ENCODE data around the gene SLC10A3. TPM values are rescaled to one million over a fixed set of nuclear protein-coding genes. Genes with fewer than 3 reads are reported as not detected.

SLC10A3 gene
- total and polyA plus RNA-seq, 3 donors from 2014 or later = 22.4 to 26.5 (median 25.0) TPM

DNA sequence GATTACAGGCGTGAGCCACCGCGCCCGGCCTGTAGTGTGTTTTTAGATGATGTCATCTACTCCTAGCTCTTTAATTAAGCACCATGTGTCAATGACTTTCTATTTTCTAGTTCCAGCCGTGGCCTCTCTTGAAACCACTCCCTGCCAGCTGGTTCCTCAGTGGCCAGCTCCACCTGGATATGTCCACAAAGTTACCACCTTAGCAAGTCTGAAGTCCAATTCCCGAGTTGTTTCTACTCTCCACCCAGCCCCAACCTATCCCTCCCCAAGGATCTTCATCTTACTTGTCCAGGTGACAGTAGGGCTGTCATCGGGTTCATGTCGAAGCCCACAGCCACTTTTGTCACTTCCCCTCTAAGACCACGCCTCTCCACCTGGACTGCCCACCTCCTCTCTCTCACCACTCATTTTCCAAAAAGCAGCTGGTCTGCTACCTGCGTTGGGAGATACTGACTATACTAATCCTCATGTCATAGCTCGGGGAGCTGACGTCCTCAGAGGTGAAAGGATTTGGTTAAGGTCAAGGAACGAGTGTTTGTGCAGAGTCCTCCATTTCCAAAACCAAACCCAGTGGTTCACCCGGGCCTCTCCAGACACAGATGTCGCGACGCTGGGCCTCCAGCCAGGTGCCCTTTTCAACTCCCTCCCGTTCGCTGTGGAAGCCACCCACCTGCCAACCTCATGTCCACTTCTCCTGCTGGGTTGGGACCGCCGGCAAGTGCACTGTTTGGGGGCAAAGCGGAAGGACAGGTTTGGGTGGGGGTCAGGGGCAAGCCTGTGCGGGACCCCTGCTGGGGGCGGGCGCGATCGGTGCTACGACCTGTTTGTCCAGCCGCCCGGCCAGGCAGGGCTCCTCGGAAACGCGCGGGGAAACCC lies 24.9 kb upstream of the SLC10A3 start:
- WGBS, 2 donors = 15 to 28% methylated on average over 13 to 34 of the region's 34 CpGs
- H3K27me3 ChIP-seq = no peaks in the 10 kb centered on the region
- H3K4me1 ChIP-seq = peaks cover 12% of the 10 kb centered on the region
- no peaks in the 10 kb centered on the region for H3K36me3 ChIP-seq (ENCODE audit: low read depth, missing control alignments)
- peak overlapping the region; percentile 89 to 92 for H3K27ac ChIP-seq
- H3K9me3 ChIP-seq = no peaks in the 10 kb centered on the region
- TF ChIP-seq CTCF (IDR thresholded peaks at IDR 0.05) (no peak), POLR2A (IDR thresholded peaks at IDR 0.05) (no peak)
- no peak for DNase-seq
- intact Hi-C loops (cut with DNase I; ENCODE audit: low total_unique reads) = no loop called here
- peak overlapping the region; percentile 65 to 77 for H3K4me3 ChIP-seq

DNA sequence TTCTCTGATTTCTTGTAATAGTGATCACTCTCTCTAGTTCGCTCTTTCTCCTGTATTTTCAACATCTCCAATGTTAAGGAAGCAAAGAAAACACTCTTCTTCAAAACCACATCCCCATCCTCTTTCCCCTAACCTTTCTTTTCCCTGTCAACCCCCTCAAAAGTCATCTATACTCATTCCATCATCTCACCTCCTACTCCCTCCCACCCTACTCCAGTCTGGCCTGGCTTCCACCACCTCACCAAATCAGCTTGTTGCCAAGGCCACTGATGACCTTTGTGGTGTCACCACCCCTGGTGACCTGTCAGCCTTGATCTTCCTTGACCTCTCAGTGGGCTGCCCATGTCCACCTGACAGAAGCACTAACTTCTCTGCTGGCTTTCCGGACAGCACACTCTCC lies 23.3 kb upstream of the SLC10A3 start:
- no peaks in the 10 kb centered on the region for H3K9me3 ChIP-seq
- 85 to 90% methylated on average over 2 of the region's 2 CpGs for WGBS, 2 donors

GRCh38 chrX:154512879-154513553 lies 22.6 kb upstream of the SLC10A3 start:
- Histone ChIP-seq H3K4me1 (peaks cover 11% of the 10 kb centered on the region), H3K27ac (no peak overlapping the region), H3K9me3 (no peaks in the 10 kb centered on the region), H3K36me3 (ENCODE audit: low read depth, missing control alignments) (no peaks in the 10 kb centered on the region), H3K27me3 (no peaks in the 10 kb centered on the region), H3K4me3 (no peak overlapping the region)
- 94 to 98% methylated on average over 10 to 13 of the region's 16 CpGs for WGBS, 2 donors
- no peak for TF ChIP-seq CTCF (IDR thresholded peaks at IDR 0.05)
- no peak for TF ChIP-seq POLR2A (IDR thresholded peaks at IDR 0.05)
- DNase-seq = no peak
- intact Hi-C loops (cut with DNase I; ENCODE audit: low total_unique reads) = no loop called here

More for the DNA sequence above, 23.3 kb upstream of the SLC10A3 start:
- intact Hi-C loops (cut with DNase I; ENCODE audit: low total_unique reads) = no loop called here
- H3K4me1 ChIP-seq = peaks cover 12% of the 10 kb centered on the region
- H3K27ac ChIP-seq = no peak overlapping the region
- H3K27me3 ChIP-seq = no peaks in the 10 kb centered on the region
- no peak for TF ChIP-seq POLR2A (IDR thresholded peaks at IDR 0.05)
- DNase-seq = no peak
- no peaks in the 10 kb centered on the region for H3K36me3 ChIP-seq (ENCODE audit: low read depth, missing control alignments)
- no peak overlapping the region for H3K4me3 ChIP-seq

GRCh38 chrX:154511761-154512160 lies 21.3 kb upstream of the SLC10A3 start:
- no peak overlapping the region for H3K4me3 ChIP-seq
- 53 to 58% methylated on average over 5 to 12 of the region's 12 CpGs for WGBS, 2 donors
- H3K36me3 ChIP-seq (ENCODE audit: low read depth, missing control alignments) = no peaks in the 10 kb centered on the region
- H3K4me1 ChIP-seq = no peaks in the 10 kb centered on the region
- no peaks in the 10 kb centered on the region for H3K9me3 ChIP-seq
- no peak for DNase-seq
- intact Hi-C loops (cut with DNase I; ENCODE audit: low total_unique reads) = no loop called here
- no peak overlapping the region for H3K27ac ChIP-seq
- no peak for TF ChIP-seq CTCF (IDR thresholded peaks at IDR 0.05)
- no peak for TF ChIP-seq POLR2A (IDR thresholded peaks at IDR 0.05)
- H3K27me3 ChIP-seq = no peaks in the 10 kb centered on the region

GRCh38 chrX:154509455-154509854 lies 19.0 kb upstream of the SLC10A3 start:
- Histone ChIP-seq H3K36me3 (ENCODE audit: low read depth, missing control alignments) (no peaks in the 10 kb centered on the region), H3K9me3 (no peaks in the 10 kb centered on the region), H3K27me3 (no peaks in the 10 kb centered on the region), H3K27ac (no peak overlapping the region), H3K4me3 (no peak overlapping the region), H3K4me1 (no peaks in the 10 kb centered on the region)
- no peak for DNase-seq
- intact Hi-C loops (cut with DNase I; ENCODE audit: low total_unique reads) = no loop called here
- no peak for TF ChIP-seq POLR2A (IDR thresholded peaks at IDR 0.05)
- no peak for TF ChIP-seq CTCF (IDR thresholded peaks at IDR 0.05)
- 96 to 100% methylated on average over 2 to 5 of the region's 5 CpGs for WGBS, 2 donors

All from testis (tissue), 3 donors.